HG02870 (cell line): Measurements from ENCODE around the gene DDX54.
"Not testable (repeated sequence)": the region's sequence is repeated elsewhere in the genome, so short reads cannot be mapped to it uniquely, and the experiment has no call there.

Experiments used
- ATAC-seq: cut with Tn5 transposase; IDR thresholded peaks from one replicate; pipeline ENCODE4 v1.9.1; 2021; ENCODE audit warnings: mild to moderate bottlenecking, moderate library complexity; ENCODE audit not compliant: unreplicated experiment

Gene DDX54

DNA sequence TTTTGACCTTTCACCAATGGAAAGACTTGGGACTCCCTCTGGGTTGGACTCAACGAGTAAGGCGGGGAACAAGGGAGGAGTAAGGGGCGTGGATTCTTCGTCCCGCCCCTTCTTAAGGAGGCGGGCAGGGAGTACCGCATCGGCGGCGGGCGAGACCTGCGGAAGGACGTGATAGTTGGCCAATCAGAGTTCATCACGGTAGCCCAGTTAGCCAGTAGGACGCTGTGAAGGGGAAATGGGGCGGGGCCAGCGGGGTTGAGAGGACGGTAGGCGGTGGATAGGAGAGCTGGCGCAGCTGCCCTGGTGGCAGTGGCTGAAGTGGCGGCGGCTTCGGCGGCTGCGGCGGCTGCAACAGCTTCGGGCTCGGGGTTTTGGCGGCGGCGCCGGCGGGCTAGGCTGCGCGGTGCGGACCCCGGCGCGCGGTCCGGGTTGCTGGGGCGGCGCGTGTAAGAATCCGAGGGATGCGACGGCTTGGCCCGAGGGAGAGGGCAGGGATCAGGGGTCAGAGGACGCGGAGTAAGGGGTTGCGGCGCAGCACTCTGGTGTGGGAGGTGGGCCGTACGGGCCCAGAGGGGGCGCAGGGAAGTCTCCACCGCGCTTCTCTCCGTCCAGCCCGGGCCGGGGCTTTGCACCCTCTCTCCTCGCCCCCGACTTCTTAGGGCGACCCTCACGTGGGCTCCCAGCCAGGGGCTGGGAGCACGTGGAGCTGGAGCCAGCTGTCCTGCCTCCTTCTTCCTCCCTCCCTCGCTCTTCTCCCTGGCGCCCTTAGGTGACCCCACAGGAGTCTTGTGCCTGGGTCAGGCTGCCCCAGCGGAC lies 36.1 kb upstream of the DDX54 start, which contains the start of gene TPCN1:
TSS of gene TPCN1 (plus strand) at position 284 of the 816 bp plus-strand sequence. CDS start 5,389 bp downstream, outside the sequence.
- ATAC-seq, result peak; percentile 87

DNA sequence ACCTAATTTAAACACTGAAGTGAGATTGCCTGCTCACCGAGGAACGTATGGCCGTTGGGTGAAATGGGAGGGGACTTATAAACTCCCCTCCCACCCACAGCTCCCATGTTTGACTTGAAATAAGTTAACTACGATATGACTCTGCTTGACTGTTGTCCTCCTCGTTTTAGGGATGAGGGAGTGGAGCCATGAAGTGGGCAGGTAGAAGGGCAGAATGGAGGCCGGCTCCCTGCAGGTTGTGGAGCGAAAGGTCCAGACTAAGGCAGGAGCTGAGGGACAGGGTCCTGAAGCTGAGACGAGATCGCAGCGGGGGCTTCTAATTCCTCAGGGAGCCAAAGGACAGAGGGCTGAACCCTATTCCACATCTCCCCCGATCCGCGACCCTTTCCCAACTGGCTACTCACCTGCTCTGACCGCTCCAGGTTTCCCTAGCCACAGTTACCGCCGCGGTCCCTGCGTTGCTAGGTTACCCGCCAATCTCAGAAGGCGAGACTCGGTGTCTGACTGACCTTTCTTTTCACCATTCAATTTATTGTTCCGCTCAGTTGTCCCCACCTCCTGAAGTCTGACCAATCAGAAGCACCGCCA lies 35.4 kb upstream of the DDX54 start:
- ATAC-seq, result no peak

DNA sequence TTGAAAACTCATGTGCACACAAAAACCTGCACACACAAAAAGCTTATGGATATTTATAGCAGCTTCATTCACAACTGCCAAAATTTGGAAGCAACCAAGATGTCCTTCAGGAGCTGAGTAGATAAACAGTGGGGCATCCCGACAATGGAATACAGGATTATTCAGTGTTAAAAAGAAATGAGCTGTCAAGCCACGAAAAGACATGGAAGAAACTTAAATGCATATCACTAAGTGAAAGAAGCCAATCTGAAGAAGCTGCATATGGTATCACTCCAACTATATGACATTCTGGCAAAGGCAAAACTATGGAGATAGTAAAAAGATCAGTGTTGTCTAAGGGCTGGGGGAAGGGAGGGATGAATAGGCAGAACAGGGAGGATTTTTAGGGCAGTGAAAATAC lies 30.7 kb upstream of the DDX54 start:
- no peak for ATAC-seq

DNA sequence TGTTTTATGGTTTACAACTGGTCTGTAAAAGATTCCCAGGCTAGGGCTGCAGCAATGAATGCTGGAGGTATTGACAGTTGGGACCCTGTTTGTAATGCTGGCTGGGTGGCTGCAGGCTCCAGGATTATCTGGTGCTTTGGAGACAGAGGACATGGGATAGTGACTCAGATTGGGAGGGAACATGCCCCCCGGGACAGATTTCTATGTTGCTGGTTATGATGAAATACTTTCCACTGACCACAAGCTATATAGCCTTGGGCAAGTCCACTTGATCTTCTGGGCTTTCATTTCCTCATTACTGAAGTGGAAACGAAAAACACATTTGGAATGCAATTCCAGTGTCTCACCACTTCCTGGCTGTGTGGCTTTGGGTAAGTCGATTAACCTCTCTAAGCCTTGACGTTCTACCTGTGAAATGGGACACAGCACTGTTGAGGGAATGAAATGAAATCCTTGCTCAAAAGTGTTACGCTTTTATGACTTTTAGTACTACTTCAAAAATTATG lies 29.7 kb upstream of the DDX54 start:
- ATAC-seq, result peak; percentile 41

DNA sequence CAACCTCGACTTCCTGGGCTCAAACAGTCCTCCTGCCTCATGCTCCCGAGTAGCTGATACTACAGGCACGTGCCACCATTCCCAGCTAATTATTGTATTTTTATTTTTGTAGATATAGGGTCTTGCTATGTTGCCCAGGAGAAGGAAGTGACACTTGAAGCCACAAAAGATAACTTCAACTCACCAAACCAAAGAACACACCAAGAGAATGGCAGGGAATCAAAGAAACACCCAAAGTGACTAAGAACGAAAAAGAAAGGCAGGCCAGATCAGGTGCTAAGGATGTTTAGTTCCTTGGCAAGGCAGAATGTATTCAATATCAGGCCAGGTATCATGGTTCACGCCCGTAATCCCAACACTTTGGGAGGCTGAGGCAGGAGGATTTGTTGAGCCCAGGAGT lies 25.9 kb upstream of the DDX54 start:
- ATAC-seq, result no peak

DNA sequence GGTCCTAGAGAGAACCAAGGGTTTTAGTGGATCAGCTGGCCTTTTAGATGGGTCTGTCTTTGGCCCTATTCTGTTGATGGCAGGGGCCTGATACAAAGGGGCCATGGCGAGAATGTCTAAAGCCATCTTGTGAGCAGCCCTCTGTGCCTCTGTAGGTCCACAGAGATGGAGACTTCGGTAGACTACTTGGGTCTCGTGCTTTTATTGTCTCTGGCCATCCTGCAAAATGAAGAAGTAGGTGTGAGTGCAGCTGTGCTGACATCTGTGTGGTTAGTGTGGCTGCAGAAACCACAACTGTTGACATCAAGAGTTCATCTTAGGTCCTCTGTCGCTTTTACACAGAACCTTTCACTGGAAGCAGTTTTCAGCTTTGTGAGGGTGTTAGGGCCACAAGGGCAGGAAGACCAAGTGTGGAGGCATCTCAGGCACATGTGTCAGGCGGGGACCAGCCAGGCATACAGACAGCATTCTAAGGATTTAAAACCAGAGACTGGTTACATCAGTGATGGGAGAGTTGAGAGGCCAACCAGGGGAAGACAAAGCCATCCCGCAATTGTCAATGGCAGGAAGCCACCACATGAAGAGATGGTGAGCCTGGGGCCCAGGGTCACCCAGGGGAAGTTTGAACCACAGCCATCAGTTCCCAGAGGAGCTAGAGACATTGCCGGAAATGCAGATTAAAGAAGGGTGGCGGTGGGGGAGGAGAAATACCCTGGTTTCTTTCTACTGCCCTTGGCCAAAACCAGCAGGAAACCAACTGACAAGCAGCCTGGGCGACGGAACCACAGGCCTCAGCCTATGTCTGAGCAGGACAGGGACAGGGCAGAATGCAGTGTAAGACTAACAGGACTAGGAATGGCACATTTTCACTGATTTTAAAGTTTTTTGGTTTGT lies 23.0 kb upstream of the DDX54 start:
- peak; percentile 75 for ATAC-seq

DNA sequence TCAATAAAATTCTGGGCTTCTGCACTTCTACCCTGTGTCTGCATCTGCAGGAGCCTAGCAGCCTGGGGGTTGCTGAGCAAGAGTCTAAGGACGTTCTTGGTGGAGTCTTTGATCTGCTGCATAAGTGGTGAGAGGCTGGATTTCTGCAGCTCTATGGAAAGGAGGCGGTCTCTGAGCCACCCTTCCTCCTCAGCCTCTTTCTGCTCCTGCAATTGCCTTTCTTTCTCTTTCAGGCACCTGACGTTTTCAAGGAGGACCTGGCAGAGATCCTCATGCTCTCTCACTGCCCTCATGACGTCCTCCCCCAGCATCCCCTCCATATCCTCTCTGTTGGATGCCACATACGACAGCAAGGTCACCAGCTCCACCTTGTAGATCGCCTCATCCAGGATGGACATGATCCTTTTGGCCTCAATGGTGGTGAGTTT lies 22.3 kb upstream of the DDX54 start:
- no peak for ATAC-seq

DNA sequence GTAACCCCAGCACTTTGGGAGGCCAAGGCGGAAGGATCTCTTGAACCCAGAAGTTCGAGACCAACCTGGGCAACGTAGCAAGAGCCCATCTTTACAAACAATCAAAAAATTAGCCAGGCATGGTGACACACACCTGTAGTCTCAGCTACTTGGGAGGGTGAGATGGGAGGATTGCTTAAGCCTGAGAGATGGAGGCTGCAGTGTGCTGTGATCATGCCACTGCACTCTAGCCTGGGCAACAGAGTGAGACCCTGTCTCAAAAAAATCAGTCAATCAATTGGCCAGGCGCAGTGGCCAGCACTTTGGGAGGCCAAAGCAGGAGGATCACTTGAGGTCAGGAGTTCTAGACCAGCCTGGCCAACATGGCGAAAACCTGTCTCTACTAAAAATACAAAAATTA lies 21.5 kb upstream of the DDX54 start:
- not testable (repeated sequence) for ATAC-seq

DNA sequence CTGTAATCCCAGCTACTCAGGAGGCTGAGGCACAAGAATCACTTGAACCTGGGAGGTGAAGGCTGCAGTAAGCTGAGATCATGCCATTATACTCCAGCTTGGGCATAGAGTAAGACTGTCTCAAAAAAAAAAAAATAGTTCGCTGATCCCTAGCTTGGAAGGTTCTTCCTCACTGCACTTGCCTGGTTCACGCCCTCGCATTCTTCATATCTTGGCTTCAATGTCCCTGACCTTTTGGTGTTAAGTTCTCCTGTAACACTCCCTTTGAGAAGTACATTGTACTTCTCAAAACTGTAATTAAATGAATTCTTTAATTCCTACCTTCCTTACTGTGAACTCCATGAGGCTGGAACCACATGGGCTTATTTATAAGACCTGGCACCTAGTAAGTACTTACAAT lies 19.5 kb upstream of the DDX54 start:
- no peak for ATAC-seq

DNA sequence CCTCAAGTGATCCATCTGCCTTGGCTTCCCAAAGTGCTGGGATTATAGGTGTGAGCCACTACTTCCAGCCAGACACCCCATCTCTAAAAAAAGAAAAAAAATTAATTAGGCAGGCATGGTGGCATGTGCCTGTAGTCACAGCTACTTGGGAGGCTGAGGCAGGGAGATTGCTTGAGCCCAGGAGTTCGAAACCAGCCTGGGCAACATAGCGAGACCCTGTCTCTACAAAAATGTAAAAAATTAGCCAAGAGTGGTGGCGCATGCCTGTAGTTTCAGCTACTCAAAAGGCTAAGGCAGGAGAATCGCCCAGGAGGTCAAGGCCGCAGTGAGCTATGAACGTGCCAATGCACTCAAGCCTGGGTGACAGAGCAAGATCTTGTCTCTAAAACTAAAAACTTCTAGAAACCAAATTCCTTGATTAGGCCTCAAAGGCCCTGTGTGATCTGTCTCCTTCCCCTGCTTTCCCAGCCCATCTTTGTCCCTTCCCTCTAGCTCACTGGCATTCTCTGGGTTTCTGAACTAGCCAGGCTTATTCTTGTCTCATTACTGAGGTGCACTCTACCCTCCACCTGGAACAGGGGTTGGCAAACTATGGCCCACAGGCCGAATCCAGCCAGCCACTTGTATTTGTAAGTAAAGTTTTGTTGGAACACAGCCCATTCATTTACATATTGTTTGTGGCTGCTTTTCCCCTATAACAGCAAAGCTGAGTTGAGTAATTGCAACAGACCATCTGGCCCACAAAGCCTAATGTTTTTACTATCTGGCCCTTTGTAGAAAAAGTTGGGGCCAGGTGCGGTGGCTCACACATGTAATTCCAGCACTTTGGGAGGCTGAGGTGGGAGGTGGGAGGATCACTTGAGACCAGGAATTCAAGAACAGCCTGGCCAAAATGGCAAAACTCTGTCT lies 18.8 kb upstream of the DDX54 start:
- ATAC-seq, result no peak

DNA sequence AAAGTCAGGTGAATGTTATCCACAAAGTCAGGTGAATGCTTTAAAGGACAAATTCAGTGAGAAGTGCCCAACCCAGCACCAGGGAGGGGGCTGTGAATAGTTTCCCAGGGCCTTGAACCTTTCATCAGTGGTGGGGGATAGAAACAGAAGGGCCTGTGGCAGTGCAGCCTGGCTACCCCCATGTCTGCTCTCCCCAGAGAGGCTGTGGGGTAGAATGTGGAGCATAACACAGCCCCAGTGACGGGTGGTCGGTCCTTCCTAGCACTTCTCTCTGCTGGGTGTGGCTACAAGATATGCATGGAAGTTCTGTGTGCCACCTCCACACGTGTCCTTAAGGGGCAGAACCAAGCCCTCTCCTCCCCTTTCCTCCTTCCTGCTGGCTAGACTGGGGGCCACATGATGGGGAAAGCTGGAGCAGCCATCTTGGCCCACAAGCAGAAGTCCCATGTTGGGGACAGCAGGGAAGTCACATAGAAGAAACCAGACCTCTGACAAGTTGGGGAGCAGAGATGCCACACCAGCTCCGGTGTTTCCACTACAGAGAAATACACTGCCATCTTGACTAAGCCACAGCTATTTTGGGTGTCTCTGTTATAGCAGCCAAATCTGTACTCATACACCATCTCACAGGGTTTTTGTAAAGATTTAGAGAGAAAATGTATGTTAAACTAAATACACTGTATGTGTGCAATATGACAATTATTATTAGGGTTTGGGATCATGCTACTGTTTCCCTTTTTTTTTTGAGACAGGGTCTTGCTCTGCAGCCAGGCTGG lies 17.2 kb upstream of the DDX54 start:
- ATAC-seq, result no peak

DNA sequence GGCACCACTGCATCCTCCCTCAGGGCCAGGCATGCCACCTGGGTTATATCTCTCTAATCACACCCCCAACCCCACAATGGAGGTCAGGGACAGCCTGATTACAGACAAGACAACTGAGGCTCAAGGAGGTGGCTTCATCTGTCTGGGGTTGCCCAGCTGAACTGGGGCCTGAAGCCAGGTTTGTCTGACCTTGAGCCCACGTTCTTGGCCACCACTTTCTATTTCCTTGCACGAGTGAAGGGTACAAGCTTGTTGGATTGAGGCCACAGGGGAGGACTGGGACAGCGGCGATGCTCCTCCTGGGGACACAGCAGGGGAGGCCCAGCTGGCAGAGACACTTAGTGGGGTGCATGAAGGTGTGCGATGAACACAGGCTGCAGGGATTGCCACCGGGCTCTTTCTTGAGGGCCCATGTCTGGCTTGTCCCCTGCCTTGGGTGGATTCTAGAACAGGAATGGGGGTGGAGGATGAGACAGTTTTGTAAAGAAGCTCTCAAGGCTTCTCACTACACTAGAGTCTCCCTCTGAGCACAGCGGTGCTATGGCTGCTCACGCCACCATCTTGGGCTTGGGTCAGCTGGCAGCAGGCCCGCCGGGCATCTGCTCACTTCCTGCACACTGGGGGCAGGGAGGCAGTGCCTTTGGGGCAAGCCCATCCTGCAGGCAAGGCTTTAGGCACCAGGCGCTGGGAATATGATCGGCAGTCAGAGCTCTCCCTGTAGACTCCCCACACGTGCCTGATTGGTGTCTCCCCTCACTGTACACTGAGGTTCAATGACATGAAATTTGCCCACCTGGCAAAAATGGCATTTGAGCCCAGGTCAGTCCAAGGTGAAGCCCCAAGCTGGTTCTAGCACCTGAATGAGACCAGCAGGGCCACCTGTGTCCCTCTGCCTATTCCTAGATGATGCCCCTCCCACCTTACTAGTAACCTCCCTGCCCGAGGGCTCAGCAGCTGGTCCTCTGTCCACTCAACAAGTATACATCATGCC lies 16.2 kb upstream of the DDX54 start:
- no peak for ATAC-seq

DNA sequence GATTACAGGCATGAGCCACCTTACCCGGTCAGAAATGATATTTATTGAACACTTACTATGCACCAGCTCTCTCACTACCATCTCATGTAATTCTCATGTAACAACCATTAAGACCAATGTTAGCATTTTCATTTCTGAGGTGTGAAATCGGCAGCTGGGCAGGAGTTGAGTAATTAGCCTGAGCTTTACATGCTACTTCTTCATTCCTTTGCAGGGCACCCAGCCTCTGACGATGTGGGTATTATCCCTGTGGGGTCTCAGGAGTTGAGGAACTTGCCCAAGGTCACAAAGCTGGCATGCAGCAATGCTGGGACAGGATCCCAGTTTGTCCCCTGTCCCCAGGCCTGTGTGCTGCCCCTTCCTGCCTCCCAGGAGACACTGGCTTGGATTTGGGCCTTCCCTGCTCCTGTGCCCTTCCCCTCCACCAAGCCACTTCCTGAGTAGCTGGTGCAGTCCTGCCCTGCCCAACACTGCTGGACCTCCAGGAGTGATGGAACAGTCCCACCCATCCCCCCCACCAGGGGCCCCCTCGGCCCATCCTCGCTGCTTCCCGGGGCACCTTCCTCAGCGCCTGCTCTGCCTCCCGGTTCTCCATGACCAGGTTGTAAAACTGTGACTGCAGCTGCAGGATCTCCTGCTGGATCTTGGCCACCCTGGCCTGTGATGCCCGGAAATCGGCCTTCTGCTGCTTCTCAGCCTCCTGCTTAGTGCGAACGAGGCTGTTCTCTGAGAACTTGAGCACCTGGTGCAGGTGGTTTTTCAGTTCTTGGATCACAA lies 14.9 kb upstream of the DDX54 start:
- no peak for ATAC-seq

DNA sequence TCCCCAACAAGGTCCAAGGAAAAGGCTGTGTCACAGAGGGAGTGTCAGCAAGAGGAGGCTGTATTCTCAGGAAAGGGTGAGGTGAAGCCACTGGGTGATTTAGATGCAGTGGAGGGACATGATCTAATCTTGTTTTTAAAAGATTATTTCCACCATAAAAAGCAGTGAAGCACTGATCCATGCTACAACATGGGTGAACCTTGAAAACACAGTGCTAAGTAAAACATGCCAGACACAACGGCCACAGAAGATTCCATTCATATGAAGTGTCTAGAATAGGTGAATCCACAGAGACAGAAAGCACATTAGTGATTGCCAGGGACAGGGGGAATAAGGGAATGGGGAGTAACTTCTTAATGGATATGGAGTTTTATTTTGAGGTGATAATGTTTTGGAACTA lies 13.0 kb upstream of the DDX54 start:
- no peak for ATAC-seq

DNA sequence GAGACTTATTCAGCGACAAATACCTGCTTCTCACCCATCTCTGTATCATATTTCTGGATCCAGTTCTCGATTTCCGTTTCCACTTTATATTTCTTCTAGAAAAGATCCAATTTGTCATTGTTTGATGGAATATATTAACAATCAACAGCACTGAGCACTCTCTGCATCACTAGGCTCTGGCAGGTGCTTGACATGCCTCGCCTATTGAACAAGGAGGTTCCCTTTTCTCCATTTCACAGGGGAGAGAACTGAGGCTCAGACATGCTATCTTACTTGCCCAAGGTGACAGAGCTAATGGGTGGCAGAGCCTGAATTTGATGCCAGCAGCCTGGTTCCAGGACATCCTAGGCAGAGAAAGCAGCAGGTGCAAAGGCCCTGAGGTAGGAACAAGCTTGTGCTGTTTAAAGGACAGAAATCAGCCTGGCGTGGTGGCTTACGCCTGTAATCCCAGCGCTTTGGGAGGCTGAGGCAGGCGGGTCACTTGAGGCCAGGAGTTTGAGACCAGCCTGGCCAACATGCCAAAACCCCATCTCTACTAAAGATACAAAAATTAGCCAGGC lies 12.3 kb upstream of the DDX54 start:
- no peak for ATAC-seq

DNA sequence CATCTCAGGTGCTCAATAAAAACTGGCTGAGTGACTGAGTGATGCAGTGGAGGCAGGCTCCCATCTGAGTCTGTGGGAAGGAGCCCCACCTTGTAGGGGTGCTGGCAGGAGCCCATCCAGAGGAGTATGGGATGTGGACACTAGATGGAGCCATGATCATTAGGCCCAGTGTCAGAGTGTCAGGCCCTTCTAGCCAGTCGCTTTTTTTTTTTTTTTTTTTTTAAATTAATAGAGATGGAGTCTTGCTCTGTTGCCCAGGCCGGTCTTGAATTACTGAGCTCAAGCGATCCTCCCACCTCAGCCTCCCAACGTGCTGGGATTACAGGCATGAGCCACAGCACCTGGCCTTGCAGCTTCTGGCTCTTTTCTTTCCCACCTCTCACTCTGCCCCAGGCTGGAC lies 11.7 kb upstream of the DDX54 start:
- no peak for ATAC-seq

DNA sequence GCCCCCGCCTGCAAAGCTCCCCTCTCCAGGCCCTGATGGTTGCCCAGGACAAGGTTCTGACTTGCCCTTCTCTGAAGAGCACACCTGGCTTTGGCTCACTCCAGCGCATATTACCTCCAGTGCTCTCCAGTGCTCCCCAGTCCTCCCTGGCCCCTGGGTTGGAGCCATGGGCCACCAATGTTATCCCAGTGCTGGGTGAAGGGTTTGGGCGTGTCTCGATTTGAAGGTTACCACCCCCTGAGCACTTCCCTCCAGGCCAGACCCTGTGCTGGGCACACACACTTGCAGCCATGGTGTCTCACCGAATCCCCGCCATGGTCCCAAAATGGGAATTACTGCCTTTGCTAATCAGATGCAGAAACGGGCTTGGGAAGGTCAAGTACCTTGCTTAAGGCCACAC lies 11.3 kb upstream of the DDX54 start:
- no peak for ATAC-seq
